Thyroid gland (tissue), 4 donors: ENCODE results near the gene ACSM4. TPM values are rescaled to one million over a fixed set of nuclear protein-coding genes. Genes with fewer than 3 reads are reported as not detected.
"Not testable (repeated sequence)": the region's sequence is repeated elsewhere in the genome, so short reads cannot be mapped to it uniquely, and the experiment has no call there.

Source experiments
- DNase-seq, 2 donors: peaks; one replicate each; pipeline ENCODE4 v3.0.0-alpha.2; 2019
- H3K27ac ChIP-seq, 3 donors: fragments of 200-600 bp; sonication (generic); 1 replicate in 2 of 3; 2 replicates in 1 of 3; pipeline ENCODE4 v1.5.1; 2016 to 2019; ENCODE audit warnings: mild to moderate bottlenecking in 1 of 3, moderate library complexity in 1 of 3
- H3K27me3 ChIP-seq: fragments of 200-600 bp; sonication (generic); one replicate; pipeline ENCODE4 v1.5.1; 2019
- H3K36me3 ChIP-seq, 2 donors: fragments of 200-600 bp; sonication (generic); one replicate each; pipeline ENCODE4 v1.5.1; 2016 to 2019
- H3K4me1 ChIP-seq, 2 donors: fragments of 200-600 bp; sonication (generic); one replicate each; pipeline ENCODE4 v1.5.1; 2017 to 2019
- H3K4me3 ChIP-seq, 3 donors: fragments of 200-600 bp; sonication (generic); replicated peaks in 1 of 3; 1 replicate in 2 of 3; 2 replicates in 1 of 3; pipeline ENCODE4 v1.5.1; 2016; ENCODE audit warnings: mild to moderate bottlenecking in 1 of 3
- H3K9me3 ChIP-seq: fragments of 200-600 bp; sonication (generic); one replicate; pipeline ENCODE4 v1.5.1; 2017
- CTCF ChIP-seq, 6 experiments: fragments of 200-600 bp in 3 of 6; fragments of 450-650 bp in 3 of 6; sonication (generic) in 3 of 6; IDR thresholded peaks; one replicate each; pipeline ENCODE4 v1.5.1; 2016 to 2019; ENCODE audit warnings: antibody characterized with exemption in 6 of 6, mild to moderate bottlenecking in 2 of 6, inconsistent platforms in 1 of 6, moderate library complexity in 1 of 6
- POLR2A ChIP-seq, 2 donors: fragments of 450-650 bp; IDR thresholded peaks; one replicate each; pipeline ENCODE4 v1.6.1; 2017; ENCODE audit warnings: antibody characterized with exemption in 2 of 2, mild to moderate bottlenecking in 2 of 2, moderate library complexity in 1 of 2
- WGBS, 2 donors: methylation state at CpG; one replicate each; pipeline ENCODE4 v1.1.5; 2017; 5-methylcytosine and 5-hydroxymethylcytosine counted together
- intact Hi-C: fragments of 100-400 bp; cut with DNase I; formaldehyde crosslinking; loops from one replicate; pipeline ENCODE4 v1.15.1; 2023
- total RNA-seq, 4 donors: library from RNA; depleted of rRNA; stranded (reverse); fragments of >200 nt; gene quantifications; one replicate each; pipeline ENCODE4 v1.2.3, GENCODE V29; 2016

The ACSM4 gene
- total RNA-seq, 4 donors from 2014 or later, result not detected

- 76% methylated on average over 5 of the region's 5 CpGs for WGBS, 2 donors
- H3K4me1 ChIP-seq, result no peaks in the 10 kb centered on the region
- intact Hi-C loops, result no loop called here
These were observed 20.3 kb downstream of the ACSM4 start for GRCh38 chr12:7324176-7324575.

DNA sequence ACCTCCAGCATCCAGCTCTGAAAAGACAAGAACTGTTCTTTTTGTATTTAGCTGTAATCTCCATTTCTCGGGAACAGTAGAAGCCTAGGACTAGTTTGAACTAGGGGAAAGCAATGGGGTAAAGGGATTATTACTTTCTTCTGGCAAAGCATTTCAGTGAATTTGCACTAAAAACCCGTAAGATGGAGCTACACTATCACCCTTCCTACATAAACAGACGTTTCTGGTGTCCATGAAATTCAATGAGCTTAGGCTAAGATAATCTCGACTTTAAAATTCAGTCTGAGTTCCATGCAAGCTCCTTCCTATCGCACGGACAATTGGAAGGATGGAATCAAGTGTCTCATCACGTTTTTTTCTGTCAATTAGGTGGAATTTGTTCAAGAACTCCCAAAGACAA, 24.0 kb downstream of the ACSM4 start:
- no peak for DNase-seq
- H3K9me3 ChIP-seq, result no peaks in the 10 kb centered on the region
- WGBS, 2 donors, result 82% methylated on average over 7 of the region's 7 CpGs
- no peaks in the 10 kb centered on the region for H3K4me1 ChIP-seq
- no peak overlapping the region for H3K4me3 ChIP-seq
- no peaks in the 10 kb centered on the region for H3K36me3 ChIP-seq
- no peaks in the 10 kb centered on the region for H3K27me3 ChIP-seq
- no peak for TF ChIP-seq POLR2A (IDR thresholded peaks at IDR 0.05)
- no peak for TF ChIP-seq CTCF (IDR thresholded peaks at IDR 0.05)
- intact Hi-C loops, result no loop called here
- H3K27ac ChIP-seq, result no peak overlapping the region

More at GRCh38 chr12:7324176-7324575, 20.3 kb downstream of the ACSM4 start:
- Histone ChIP-seq H3K9me3 (no peaks in the 10 kb centered on the region), H3K27ac (no peak overlapping the region), H3K36me3 (no peaks in the 10 kb centered on the region), H3K4me3 (no peak overlapping the region), H3K27me3 (no peaks in the 10 kb centered on the region)
- DNase-seq, result no peak
- TF ChIP-seq POLR2A (IDR thresholded peaks at IDR 0.05) (no peak), CTCF (IDR thresholded peaks at IDR 0.05) (no peak)

GRCh38 chr12:7337790-7338189, 33.9 kb downstream of the ACSM4 start:
- H3K27me3 ChIP-seq, intact Hi-C loops, H3K27ac ChIP-seq, H3K4me3 ChIP-seq, DNase-seq, H3K36me3 ChIP-seq, H3K4me1 ChIP-seq, H3K9me3 ChIP-seq: not testable (repeated sequence)
- 90 to 93% methylated on average over 5 of the region's 5 CpGs for WGBS, 2 donors

DNA sequence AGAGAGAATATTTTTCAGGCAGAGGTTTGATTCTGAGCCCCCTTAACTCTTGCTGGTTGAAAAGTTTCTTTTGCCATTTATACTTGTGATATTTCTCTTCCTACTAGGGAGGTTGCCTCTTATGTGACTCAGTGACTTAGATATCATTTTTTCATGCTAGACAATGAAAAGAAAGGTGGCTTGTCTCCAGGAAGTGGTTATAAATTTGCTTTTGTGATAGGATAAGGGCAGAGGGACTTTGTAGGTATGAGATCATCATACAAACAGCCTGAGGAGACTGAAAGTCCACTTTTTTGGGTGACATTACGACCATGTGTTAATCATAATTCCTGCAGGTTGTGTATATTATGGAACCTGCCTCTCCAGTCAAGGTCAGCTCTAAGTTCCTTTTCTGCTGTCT, 35.8 kb downstream of the ACSM4 start:
- Histone ChIP-seq H3K4me1 (no peaks in the 10 kb centered on the region), H3K9me3 (no peaks in the 10 kb centered on the region), H3K36me3 (no peaks in the 10 kb centered on the region), H3K4me3 (no peak overlapping the region), H3K27me3 (no peaks in the 10 kb centered on the region), H3K27ac (no peak overlapping the region)
- WGBS, 2 donors, result 89 to 100% methylated on average over 1 of the region's 1 CpG
- TF ChIP-seq POLR2A (IDR thresholded peaks at IDR 0.05), result no peak
- intact Hi-C loops, result no loop called here
- DNase-seq, result no peak

- H3K27me3 ChIP-seq, result no peaks in the 10 kb centered on the region
- TF ChIP-seq POLR2A (IDR thresholded peaks at IDR 0.05), result no peak
- TF ChIP-seq CTCF (IDR thresholded peaks at IDR 0.05), result no peak
- no peak for DNase-seq
- no peaks in the 10 kb centered on the region for H3K9me3 ChIP-seq
- no peak overlapping the region for H3K4me3 ChIP-seq
- no peaks in the 10 kb centered on the region for H3K36me3 ChIP-seq
- intact Hi-C loops, result no loop called here
- H3K4me1 ChIP-seq, result no peaks in the 10 kb centered on the region
- H3K27ac ChIP-seq, result no peak overlapping the region
These were observed 41.1 kb downstream of the ACSM4 start for GRCh38 chr12:7344833-7345606.

DNA sequence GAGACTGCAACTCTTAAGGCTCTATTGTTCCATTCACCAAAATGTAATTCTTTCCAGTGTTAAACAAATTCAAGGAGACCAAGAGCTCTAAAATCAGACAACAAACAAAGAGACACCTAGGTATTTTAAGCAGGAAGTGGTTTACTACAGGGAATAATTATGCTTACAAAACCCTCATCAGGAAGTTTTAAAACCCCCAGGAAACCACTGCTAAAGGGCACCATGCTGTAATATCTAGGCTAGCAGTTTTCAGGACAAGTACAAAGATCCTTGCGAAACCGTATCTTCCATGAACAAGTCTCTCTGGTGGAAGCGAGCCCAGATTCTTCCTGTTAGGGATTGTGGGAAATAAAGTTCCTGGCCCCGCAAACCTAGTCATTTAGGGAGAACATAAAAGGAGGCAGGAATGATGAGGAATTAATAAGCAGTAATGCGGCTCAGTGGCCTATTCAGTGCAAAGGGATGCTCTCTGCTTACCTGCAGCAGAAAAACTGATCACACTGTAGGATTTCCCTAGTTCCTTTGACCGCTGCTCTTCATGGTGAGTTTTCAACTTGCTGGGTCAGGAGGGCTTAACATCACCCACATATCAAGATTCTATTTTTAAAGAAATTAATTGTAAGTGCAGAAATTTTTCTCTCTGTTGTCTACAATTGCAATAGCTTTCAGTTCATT, 42.8 kb downstream of the ACSM4 start:
- WGBS, 2 donors, result 88 to 89% methylated on average over 6 of the region's 6 CpGs
- TF ChIP-seq CTCF (IDR thresholded peaks at IDR 0.05) (no peak), POLR2A (IDR thresholded peaks at IDR 0.05) (no peak)

More for the DNA sequence above, 42.8 kb downstream of the ACSM4 start:
- Histone ChIP-seq H3K27ac (no peak overlapping the region), H3K36me3 (no peaks in the 10 kb centered on the region), H3K4me1 (no peaks in the 10 kb centered on the region), H3K4me3 (no peak overlapping the region), H3K27me3 (no peaks in the 10 kb centered on the region), H3K9me3 (no peaks in the 10 kb centered on the region)
- intact Hi-C loops, result no loop called here
- no peak for DNase-seq
